PC-9 (cell line): Measurements from ENCODE around the gene RAMP1.

Experiments used
- CTCF ChIP-seq: fragments of 200-600 bp; sonication (generic); conservative IDR thresholded peaks from 2 replicates; pipeline ENCODE4 v1.6.1; 2017; ENCODE audit warnings: mixed run types, antibody characterized with exemption, mild to moderate bottlenecking, moderate library complexity
- EZH2 ChIP-seq: fragments of 200-600 bp; sonication (generic); IDR thresholded peaks from 2 replicates; pipeline ENCODE4 v1.8.0; 2017; ENCODE audit warnings: antibody characterized with exemption, low read depth

GRCh38 chr2:237869343-237870102 lies 10.1 kb downstream of the RAMP1 start:
- TF ChIP-seq EZH2 (no peak), CTCF (no peak)
